Trophoblast cell (in vitro differentiated cells and primary cell): Measurements from ENCODE around the gene HES4.

ENCODE experiments used
- DNase-seq, 2 donors: peaks; one replicate each; pipeline ENCODE4 v3.0.0-alpha.2; 2016
- H2AFZ ChIP-seq: 2 replicates; pipeline ENCODE4 v1.6.1; 2013; ENCODE audit warnings: low read length, moderate library complexity, mild to moderate bottlenecking; ENCODE audit not compliant: insufficient read depth, poor library complexity
- H2AK5ac ChIP-seq: 2 replicates; pipeline ENCODE4 v1.6.1; 2013; ENCODE audit warnings: mild to moderate bottlenecking, low read length
- H2BK120ac ChIP-seq: 2 replicates; pipeline ENCODE4 v1.6.1; 2013; ENCODE audit warnings: low read length, mild to moderate bottlenecking, moderate library complexity; ENCODE audit not compliant: insufficient read depth, poor library complexity
- H2BK12ac ChIP-seq: 2 replicates; pipeline ENCODE4 v1.6.1; 2013; ENCODE audit warnings: mild to moderate bottlenecking, low read length, moderate library complexity
- H2BK5ac ChIP-seq: 2 replicates; pipeline ENCODE4 v1.6.1; 2013; ENCODE audit warnings: low read length, low read depth, moderate library complexity, mild to moderate bottlenecking; ENCODE audit not compliant: poor library complexity
- H3K14ac ChIP-seq: 2 replicates; pipeline ENCODE4 v1.6.1; 2013; ENCODE audit warnings: mild to moderate bottlenecking, low read length
- H3K18ac ChIP-seq: 2 replicates; pipeline ENCODE4 v1.6.1; 2013; ENCODE audit warnings: mild to moderate bottlenecking, low read length
- H3K23ac ChIP-seq: 2 replicates; pipeline ENCODE4 v1.6.1; 2013; ENCODE audit warnings: low read length
- H3K27ac ChIP-seq: 2 replicates; pipeline ENCODE4 v1.5.1; 2013; ENCODE audit warnings: low read depth, mild to moderate bottlenecking, inconsistent platforms, low read length, moderate library complexity
- H3K27me3 ChIP-seq: 2 replicates; pipeline ENCODE4 v1.6.1; 2013; ENCODE audit warnings: inconsistent platforms, mild to moderate bottlenecking, low read length, moderate library complexity; ENCODE audit not compliant: insufficient read depth
- H3K36me3 ChIP-seq, 2 experiments: 1 replicate in 1 of 2; 2 replicates in 1 of 2; pipeline ENCODE4 v1.6.1; 2013; ENCODE audit warnings: low read length in 2 of 2, mild to moderate bottlenecking in 2 of 2, moderate library complexity in 1 of 2; ENCODE audit not compliant: insufficient read depth in 2 of 2, control insufficient read depth in 1 of 2
- H3K4ac ChIP-seq: 2 replicates; pipeline ENCODE4 v1.6.1; 2013; ENCODE audit warnings: low read depth, mild to moderate bottlenecking, low read length, moderate library complexity
- H3K4me1 ChIP-seq, 2 experiments: 1 replicate in 1 of 2; 2 replicates in 1 of 2; pipeline ENCODE4 v1.6.1; 2013; ENCODE audit warnings: low read length in 2 of 2, mild to moderate bottlenecking in 2 of 2, moderate library complexity in 1 of 2; ENCODE audit not compliant: insufficient read depth in 2 of 2, control insufficient read depth in 1 of 2
- H3K4me2 ChIP-seq: 2 replicates; pipeline ENCODE4 v1.6.1; 2013; ENCODE audit warnings: inconsistent platforms, mild to moderate bottlenecking, low read length, moderate library complexity
- H3K4me3 ChIP-seq: 2 replicates; pipeline ENCODE4 v1.5.1; 2013; ENCODE audit warnings: mild to moderate bottlenecking, low read depth, low read length, inconsistent platforms
- H3K79me1 ChIP-seq: one replicate; pipeline ENCODE4 v1.6.1; 2013; ENCODE audit warnings: low read length
- H3K79me2 ChIP-seq: 2 replicates; pipeline ENCODE4 v1.6.1; 2013; ENCODE audit warnings: low read length, mild to moderate bottlenecking; ENCODE audit not compliant: control insufficient read depth, insufficient read depth, poor library complexity
- H3K9ac ChIP-seq: 2 replicates; pipeline ENCODE4 v1.6.1; 2013; ENCODE audit warnings: mild to moderate bottlenecking, low read length
- H3K9me3 ChIP-seq: 2 replicates; pipeline ENCODE4 v1.6.1; 2013; ENCODE audit warnings: low read depth, mild to moderate bottlenecking, control low read depth, inconsistent platforms, low read length; ENCODE audit not compliant: insufficient read depth
- H4K12ac ChIP-seq: 2 replicates; pipeline ENCODE4 v1.6.1; 2013; ENCODE audit warnings: low read depth, mild to moderate bottlenecking, low read length, moderate library complexity
- H4K8ac ChIP-seq: 2 replicates; pipeline ENCODE4 v1.6.1; 2013; ENCODE audit warnings: low read depth, mild to moderate bottlenecking, low read length, moderate library complexity
- H4K91ac ChIP-seq: one replicate; pipeline ENCODE4 v1.6.1; 2013; ENCODE audit warnings: low read depth, mild to moderate bottlenecking, low read length, moderate library complexity
- WGBS: extraction: QIAGEN DNeasy Blood & Tissue Kit; methylation state at CpG from one replicate; pipeline ENCODE4 v1.1.7; 2013; ENCODE audit warnings: missing lambda C conversion rate; ENCODE audit not compliant: insufficient read length, insufficient coverage; ENCODE audit errors: extremely low coverage; 5-methylcytosine and 5-hydroxymethylcytosine counted together

The HES4 gene

GRCh38 chr1:981955-982558 lies 17.8 kb downstream of the HES4 start, which contains the start of gene PERM1:
Gene PERM1, minus strand, starts transcription at chr1:982093. Its CDS starts 1,064 bp downstream, at chr1:981029.
- Histone ChIP-seq H3K27ac (no peak within 1 kb of the TSS), H2AFZ (no peak within 1 kb of the TSS), H4K12ac (no peak within 1 kb of the TSS), H3K27me3 (no peaks in the 10 kb centered on the region), H4K91ac (no peak within 1 kb of the TSS), H3K79me2 (no peaks in the 10 kb centered on the region), H3K4ac (no peak within 1 kb of the TSS), H3K23ac (no peak within 1 kb of the TSS), H3K18ac (no peak within 1 kb of the TSS), H3K14ac (no peak within 1 kb of the TSS), H3K36me3 (no peaks in the 10 kb centered on the region), H2AK5ac (no peak within 1 kb of the TSS), H3K4me2 (no peak within 1 kb of the TSS), H3K9ac (no peak within 1 kb of the TSS), H3K4me1 (no peaks in the 10 kb centered on the region), H2BK12ac (no peak within 1 kb of the TSS), H4K8ac (no peak within 1 kb of the TSS), H2BK120ac (peak within 1 kb of the TSS; percentile 26), H3K9me3 (no peaks in the 10 kb centered on the region), H3K4me3 (no peak within 1 kb of the TSS), H2BK5ac (no peak within 1 kb of the TSS), H3K79me1 (no peaks in the 10 kb centered on the region)
- no peak for DNase-seq
- no CpG with 5 or more reads among the region's 28 CpGs for WGBS

GRCh38 chr1:981491-981954 lies 18.4 kb downstream of the HES4 start:
- Histone ChIP-seq H3K79me2 (no peaks in the 10 kb centered on the region), H3K27me3 (no peaks in the 10 kb centered on the region), H3K9ac (no peak overlapping the region), H2BK5ac (no peak overlapping the region), H3K4me1 (no peaks in the 10 kb centered on the region), H3K4me3 (no peak overlapping the region), H2AK5ac (no peak overlapping the region), H2AFZ (no peak overlapping the region), H3K9me3 (no peaks in the 10 kb centered on the region), H4K8ac (no peak overlapping the region), H3K23ac (no peak overlapping the region), H3K4ac (no peak overlapping the region), H4K91ac (no peak overlapping the region), H3K18ac (no peak overlapping the region), H3K36me3 (no peaks in the 10 kb centered on the region), H3K27ac (no peak overlapping the region), H3K4me2 (no peak overlapping the region), H2BK12ac (no peak overlapping the region), H3K79me1 (no peaks in the 10 kb centered on the region), H4K12ac (no peak overlapping the region), H3K14ac (no peak overlapping the region), H2BK120ac (peak overlapping the region; percentile 26)
- no peak for DNase-seq
- WGBS = no CpG with 5 or more reads among the region's 21 CpGs

GRCh38 chr1:980602-981395 lies 19.1 kb downstream of the HES4 start:
- Histone ChIP-seq H3K23ac (no peak overlapping the region), H2AFZ (no peak overlapping the region), H3K27me3 (no peaks in the 10 kb centered on the region), H3K14ac (no peak overlapping the region), H4K12ac (no peak overlapping the region), H4K8ac (no peak overlapping the region), H4K91ac (no peak overlapping the region), H3K4me2 (no peak overlapping the region), H3K9ac (no peak overlapping the region), H3K36me3 (no peaks in the 10 kb centered on the region), H2BK120ac (no peak overlapping the region), H2AK5ac (no peak overlapping the region), H3K4me1 (peaks cover 0 to 6% of the 10 kb centered on the region in 2 experiments), H3K9me3 (no peaks in the 10 kb centered on the region), H3K18ac (no peak overlapping the region), H3K27ac (no peak overlapping the region), H3K79me2 (no peaks in the 10 kb centered on the region), H3K4me3 (no peak overlapping the region), H2BK12ac (no peak overlapping the region), H3K4ac (no peak overlapping the region), H3K79me1 (no peaks in the 10 kb centered on the region), H2BK5ac (no peak overlapping the region)
- no peak for DNase-seq
- no CpG with 5 or more reads among the region's 35 CpGs for WGBS

- no peak for DNase-seq
- H3K9ac ChIP-seq = no peak overlapping the region
- no peak overlapping the region for H3K18ac ChIP-seq
- H2BK120ac ChIP-seq = no peak overlapping the region
- no peaks in the 10 kb centered on the region for H3K27me3 ChIP-seq
- no peak overlapping the region for H2BK12ac ChIP-seq
- no CpG with 5 or more reads among the region's 13 CpGs for WGBS
- no peak overlapping the region for H3K23ac ChIP-seq
- no peak overlapping the region for H4K91ac ChIP-seq
- H3K36me3 ChIP-seq = no peaks in the 10 kb centered on the region
- no peak overlapping the region for H2AK5ac ChIP-seq
- H4K8ac ChIP-seq = no peak overlapping the region
- H3K79me2 ChIP-seq = no peaks in the 10 kb centered on the region
- H3K4me3 ChIP-seq = no peak overlapping the region
- no peak overlapping the region for H2AFZ ChIP-seq
- H3K4me2 ChIP-seq = no peak overlapping the region
- no peak overlapping the region for H3K4ac ChIP-seq
- peaks cover 0 to 10% of the 10 kb centered on the region in 2 experiments for H3K4me1 ChIP-seq
- no peaks in the 10 kb centered on the region for H3K9me3 ChIP-seq
- H2BK5ac ChIP-seq = no peak overlapping the region
- no peak overlapping the region for H4K12ac ChIP-seq
- H3K79me1 ChIP-seq = no peaks in the 10 kb centered on the region
- no peak overlapping the region for H3K27ac ChIP-seq
- H3K14ac ChIP-seq = no peak overlapping the region
Measured at GRCh38 chr1:980137-980571, 19.7 kb downstream of the HES4 start.
